GM15510 (cell line): ENCODE data around the gene MTFR1L.
A peak's percentile ranks its signal among the peaks of the same experiment; 100 is the strongest.

ENCODE experiments used
- POLR2A ChIP-seq: IDR thresholded peaks from 3 replicates; pipeline ENCODE4 v1.6.1; 2011; ENCODE audit warnings: borderline replicate concordance; ENCODE audit not compliant: insufficient read length; ENCODE audit errors: extremely low read depth

The MTFR1L gene

GRCh38 chr1:25854554-25854953 is 34.8 kb downstream of the MTFR1L start:
- no peak for TF ChIP-seq POLR2A

- no peak for TF ChIP-seq POLR2A
Observed at GRCh38 chr1:25856856-25857255, 37.1 kb downstream of the MTFR1L start.

- no peak for TF ChIP-seq POLR2A
Observed at GRCh38 chr1:25858494-25858893, 38.7 kb downstream of the MTFR1L start.

GRCh38 chr1:25858906-25859789 is 39.4 kb downstream of the MTFR1L start, which contains the start of gene AUNIP:
AUNIP (minus strand) TSS chr1:25859457; CDS start chr1:25859357, 100 bp downstream.
- TF ChIP-seq POLR2A = peak; percentile 89

- TF ChIP-seq POLR2A = no peak
Observed at GRCh38 chr1:25861316-25862286, 41.8 kb downstream of the MTFR1L start.

GRCh38 chr1:25862785-25863485 is 43.2 kb downstream of the MTFR1L start:
- TF ChIP-seq POLR2A = no peak

GRCh38 chr1:25863486-25864262 is 43.9 kb downstream of the MTFR1L start:
- TF ChIP-seq POLR2A = no peak

- TF ChIP-seq POLR2A = no peak
Observed at GRCh38 chr1:25864434-25864833, 44.7 kb downstream of the MTFR1L start.

- TF ChIP-seq POLR2A = no peak
Observed at GRCh38 chr1:25866288-25866687, 46.5 kb downstream of the MTFR1L start.

GRCh38 chr1:25867210-25867991 is 47.6 kb downstream of the MTFR1L start:
- no peak for TF ChIP-seq POLR2A

- no peak for TF ChIP-seq POLR2A
Observed at GRCh38 chr1:25869909-25870606, 50.3 kb downstream of the MTFR1L start.

- no peak for TF ChIP-seq POLR2A
Observed at GRCh38 chr1:25870614-25871013, 50.9 kb downstream of the MTFR1L start.
